Astrocyte (in vitro differentiated cells and primary cell): ENCODE measurements around the gene PRR5. TPM values are rescaled to one million over a fixed set of nuclear protein-coding genes. Genes with fewer than 3 reads are reported as not detected.

Experiments used
- DNase-seq: peaks from one replicate; pipeline ENCODE4 v3.0.0-alpha.2; 2010; ENCODE audit warnings: low read depth
- FAIRE-seq: peaks from 2 replicates; lab custom pipeline; 2011; peaks lifted over from hg19 to GRCh38; lab: Jason Lieb, UNC
- H2AFZ ChIP-seq: 2 replicates; pipeline ENCODE4 v1.6.0; 2012; ENCODE audit warnings: low read depth, low read length, inconsistent platforms
- H3K27ac ChIP-seq: 2 replicates; pipeline ENCODE4 v1.5.1; 2011; ENCODE audit warnings: low read depth, low read length, inconsistent platforms
- H3K27me3 ChIP-seq: 2 replicates; pipeline ENCODE4 v1.6.0; 2011; ENCODE audit warnings: low read length, inconsistent platforms; ENCODE audit not compliant: insufficient read depth
- H3K36me3 ChIP-seq: 2 replicates; pipeline ENCODE4 v1.5.1; 2011; ENCODE audit warnings: low read length, inconsistent platforms; ENCODE audit not compliant: insufficient read depth
- H3K4me1 ChIP-seq: 2 replicates; pipeline ENCODE4 v1.5.1; 2011; ENCODE audit warnings: low read length, inconsistent platforms; ENCODE audit not compliant: insufficient read depth
- H3K4me2 ChIP-seq: 2 replicates; pipeline ENCODE4 v1.6.0; 2012; ENCODE audit warnings: low read length, inconsistent platforms
- H3K4me3 ChIP-seq: 2 replicates; pipeline ENCODE4 v1.5.1; 2011; ENCODE audit warnings: low read depth, mild to moderate bottlenecking, low read length, inconsistent platforms; ENCODE audit not compliant: insufficient read depth
- H3K79me2 ChIP-seq: 2 replicates; pipeline ENCODE4 v1.6.0; 2012; ENCODE audit warnings: mild to moderate bottlenecking, low read length, inconsistent platforms; ENCODE audit not compliant: insufficient read depth
- H3K9ac ChIP-seq: 2 replicates; pipeline ENCODE4 v1.6.0; 2012; ENCODE audit warnings: mild to moderate bottlenecking, low read length, inconsistent platforms
- H3K9me3 ChIP-seq: 2 replicates; pipeline ENCODE4 v1.5.1; 2012; ENCODE audit warnings: low read depth, mild to moderate bottlenecking, low read length, inconsistent platforms; ENCODE audit not compliant: insufficient read depth
- H4K20me1 ChIP-seq: 2 replicates; pipeline ENCODE4 v1.6.0; 2012; ENCODE audit warnings: low read length, inconsistent platforms; ENCODE audit not compliant: insufficient read depth
- H3K27ac Mint-ChIP-seq: one replicate; pipeline ENCODE4 v1.8.0; 2021; ENCODE audit warnings: mild to moderate bottlenecking, mixed read lengths; ENCODE audit not compliant: unreplicated experiment
- H3K27me3 Mint-ChIP-seq: one replicate; pipeline ENCODE4 v1.8.0; 2021; ENCODE audit warnings: low read depth, mixed read lengths; ENCODE audit not compliant: unreplicated experiment
- H3K36me3 Mint-ChIP-seq: one replicate; pipeline ENCODE4 v1.8.0; 2021; ENCODE audit warnings: low read depth, mixed read lengths; ENCODE audit not compliant: unreplicated experiment
- H3K4me1 Mint-ChIP-seq: one replicate; pipeline ENCODE4 v1.8.0; 2021; ENCODE audit warnings: low read depth, mixed read lengths; ENCODE audit not compliant: unreplicated experiment
- H3K4me3 Mint-ChIP-seq: one replicate; pipeline ENCODE4 v1.8.0; 2021; ENCODE audit warnings: mild to moderate bottlenecking, moderate library complexity, mixed read lengths; ENCODE audit not compliant: unreplicated experiment
- H3K9me3 Mint-ChIP-seq: one replicate; pipeline ENCODE4 v1.8.0; 2021; ENCODE audit warnings: mild to moderate bottlenecking, mixed read lengths; ENCODE audit not compliant: unreplicated experiment
- CTCF ChIP-seq: IDR thresholded peaks from 2 replicates; pipeline ENCODE4 v1.5.1; 2011; ENCODE audit warnings: low read depth, mild to moderate bottlenecking, inconsistent platforms, low read length, moderate library complexity; ENCODE audit not compliant: insufficient read depth
- EZH2 ChIP-seq: IDR thresholded peaks from 2 replicates; pipeline ENCODE4 v1.6.1; 2012; ENCODE audit warnings: mild to moderate bottlenecking, low read length, inconsistent platforms; ENCODE audit not compliant: insufficient read depth
- total RNA-seq: library from RNA; stranded (reverse); gene quantifications from 2 replicates; pipeline ENCODE4 v1.2.1, GENCODE V29; 2021

Gene PRR5
- total RNA-seq, 1 donor from 2014 or later: 23.6 TPM

GRCh38 chr22:44714703-44715350, 12.8 kb downstream of the PRR5 start:
- Histone ChIP-seq H3K36me3 (no peaks in the 10 kb centered on the region), H3K9me3 (no peaks in the 10 kb centered on the region), H3K79me2 (peaks cover 6% of the 10 kb centered on the region), H4K20me1 (peaks cover 46% of the 10 kb centered on the region), H3K27ac (no peak overlapping the region), H3K4me3 (no peak overlapping the region), H2AFZ (no peak overlapping the region), H3K4me1 (no peaks in the 10 kb centered on the region), H3K27me3 (no peaks in the 10 kb centered on the region), H3K9ac (no peak overlapping the region), H3K4me2 (no peak overlapping the region)
- no peak for DNase-seq
- no peak for FAIRE-seq
- Mint-ChIP-seq H3K27ac (no peak overlapping the region), H3K4me1 (no peaks in the 10 kb centered on the region), H3K27me3 (no peaks in the 10 kb centered on the region), H3K9me3 (peaks cover 3% of the 10 kb centered on the region), H3K36me3 (peaks cover 6% of the 10 kb centered on the region), H3K4me3 (no peak overlapping the region)
- TF ChIP-seq EZH2 (no peak), CTCF (no peak)

DNA sequence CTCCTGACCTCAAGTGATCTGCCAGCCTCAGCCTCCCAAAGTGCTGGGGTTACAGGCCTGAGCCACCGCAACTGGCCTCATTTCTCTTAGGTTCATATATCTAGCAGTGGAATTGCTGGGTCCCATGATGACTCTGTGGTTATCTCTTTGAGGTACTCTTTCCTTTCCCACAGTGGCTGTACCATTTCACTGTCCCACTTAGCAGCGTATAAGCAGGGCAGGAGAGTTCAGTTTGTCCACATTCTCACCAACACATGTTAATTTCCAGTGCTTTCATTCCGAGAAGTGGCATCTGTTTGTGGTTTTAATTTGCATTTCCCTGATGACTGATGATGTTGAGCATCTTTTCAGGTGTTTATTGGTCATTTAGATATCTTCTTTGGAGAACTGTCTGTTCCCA, 16.4 kb downstream of the PRR5 start:
- no peak for FAIRE-seq
- Histone ChIP-seq H3K4me3 (no peak overlapping the region), H2AFZ (no peak overlapping the region), H3K36me3 (no peaks in the 10 kb centered on the region), H3K9ac (no peak overlapping the region), H3K4me1 (no peaks in the 10 kb centered on the region), H3K27me3 (no peaks in the 10 kb centered on the region), H3K4me2 (no peak overlapping the region), H4K20me1 (peaks cover 29% of the 10 kb centered on the region), H3K9me3 (no peaks in the 10 kb centered on the region), H3K27ac (no peak overlapping the region), H3K79me2 (no peaks in the 10 kb centered on the region)
- Mint-ChIP-seq H3K36me3 (peaks cover 6% of the 10 kb centered on the region), H3K4me3 (no peak overlapping the region), H3K27me3 (no peaks in the 10 kb centered on the region), H3K27ac (no peak overlapping the region), H3K9me3 (peaks cover 3% of the 10 kb centered on the region), H3K4me1 (no peaks in the 10 kb centered on the region)
- TF ChIP-seq EZH2 (no peak), CTCF (no peak)
- DNase-seq: no peak
